RWPE1 (cell line): ENCODE data around the gene FLG2.
"Not testable (repeated sequence)": the region's sequence is repeated elsewhere in the genome, so short reads cannot be mapped to it uniquely, and the experiment has no call there.

Experiments used
- CTCF ChIA-PET: fragments of 350-600 bp; sonication (Branson Sonifier 250); formaldehyde crosslinking; extraction: SDS; loops from one replicate; lab custom pipeline; 2021; lab: Yijun Ruan, JAX
- POLR2A ChIA-PET: fragments of 400-600 bp; formaldehyde crosslinking; extraction: SDS; loops from one replicate; lab custom pipeline; 2020; ENCODE audit warnings: antibody characterized with exemption; ENCODE audit not compliant: low non-redundant PET; lab: Yijun Ruan, JAX
- DNase-seq: peaks from one replicate; pipeline ENCODE4 v3.0.0; 2012; ENCODE audit warnings: low spot score
- H3K27ac ChIP-seq: fragments of 450-650 bp; 2 replicates; pipeline ENCODE4 v1.5.1; 2017

The FLG2 gene

DNA sequence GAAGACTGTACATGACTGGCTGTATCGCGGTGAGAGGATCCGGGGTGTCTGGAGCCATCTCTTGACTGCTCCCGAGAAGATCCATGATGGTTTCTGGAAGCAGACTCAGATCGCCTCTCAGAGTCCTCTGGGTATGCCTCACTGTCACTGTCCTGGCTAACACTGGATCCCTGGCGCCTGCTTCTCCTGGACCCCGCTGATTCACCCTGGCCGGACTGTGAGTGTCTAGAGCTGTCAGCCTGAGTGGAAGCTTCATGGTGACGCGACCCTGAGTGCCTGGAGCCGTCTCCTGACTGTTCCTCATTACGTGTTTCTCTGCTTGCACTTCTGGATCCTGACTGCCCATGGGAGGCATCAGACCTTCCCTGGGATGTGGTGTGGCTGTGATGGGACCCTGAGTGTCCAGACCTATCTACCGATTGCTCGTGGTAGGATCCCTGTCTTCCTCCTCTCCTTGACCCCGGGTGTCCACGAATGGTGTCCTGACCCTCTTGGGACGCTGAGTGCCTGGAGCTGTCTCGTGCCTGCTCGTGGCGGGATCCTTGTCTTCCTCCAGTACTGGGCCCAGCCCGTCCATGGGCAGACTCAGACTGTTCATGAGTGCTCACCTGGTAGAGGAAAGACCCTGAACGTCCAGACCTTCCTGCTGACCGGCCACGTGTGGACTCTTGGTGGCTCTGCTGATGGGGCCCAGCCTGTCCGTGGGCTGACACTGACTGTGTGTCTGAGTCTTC is 56.5 kb downstream of the FLG2 start:
- H3K27ac ChIP-seq, POLR2A ChIA-PET, DNase-seq, CTCF ChIA-PET: not testable (repeated sequence)
